NCI-H1105 treated with DMSO at 0.1 percent for 48 hours (cell line): ENCODE results near the gene POP4.

Experiments used
- DNase-seq: peaks from one replicate; lab custom pipeline; 2025; lab: John Stamatoyannopoulos, UW

Gene POP4

GRCh38 chr19:29662604-29663404, 56.7 kb downstream of the POP4 start:
- DNase-seq: peak; percentile 9

GRCh38 chr19:29663861-29664752, 58.0 kb downstream of the POP4 start:
- DNase-seq: no peak

GRCh38 chr19:29664753-29665214, 58.7 kb downstream of the POP4 start:
- no peak for DNase-seq

GRCh38 chr19:29665215-29665825, 59.2 kb downstream of the POP4 start, which contains the start of gene PLEKHF1:
Gene PLEKHF1, plus strand, starts transcription at chr19:29665461. Its CDS starts 8,379 bp downstream, at chr19:29673840.
- peak; percentile 70 for DNase-seq

GRCh38 chr19:29665826-29666577, 59.9 kb downstream of the POP4 start:
- no peak for DNase-seq
